ENCODE results near the gene PLXDC2.

PLXDC2 gene

GRCh38 chr10:20048161-20048560, 231.9 kb downstream of the PLXDC2 start:
- DNase-seq (ENCODE audit: low spot score), result no peak

GRCh38 chr10:20058135-20058534, 241.9 kb downstream of the PLXDC2 start:
- no peak for DNase-seq (ENCODE audit: low spot score)

GRCh38 chr10:20059084-20059835, 243.0 kb downstream of the PLXDC2 start:
- DNase-seq (ENCODE audit: low spot score), result no peak

- DNase-seq (ENCODE audit: low spot score), result no peak
Observed at GRCh38 chr10:20065814-20066213, 249.6 kb downstream of the PLXDC2 start.

GRCh38 chr10:20073167-20073566, 256.9 kb downstream of the PLXDC2 start:
- no peak for DNase-seq (ENCODE audit: low spot score)

GRCh38 chr10:20075713-20076112, 259.5 kb downstream of the PLXDC2 start:
- DNase-seq (ENCODE audit: low spot score), result no peak

GRCh38 chr10:20084451-20084850, 268.2 kb downstream of the PLXDC2 start:
- no peak for DNase-seq (ENCODE audit: low spot score)

GRCh38 chr10:20085115-20085514, 268.9 kb downstream of the PLXDC2 start:
- DNase-seq (ENCODE audit: low spot score), result no peak

- DNase-seq (ENCODE audit: low spot score), result no peak
Observed at GRCh38 chr10:20087353-20087752, 271.1 kb downstream of the PLXDC2 start.

GRCh38 chr10:20088061-20088701, 271.9 kb downstream of the PLXDC2 start:
- DNase-seq (ENCODE audit: low spot score), result no peak

GRCh38 chr10:20089879-20090278, 273.6 kb downstream of the PLXDC2 start:
- DNase-seq (ENCODE audit: low spot score), result no peak

- DNase-seq (ENCODE audit: low spot score), result no peak
Observed at GRCh38 chr10:20090831-20091230, 274.6 kb downstream of the PLXDC2 start.

GRCh38 chr10:20091698-20092097, 275.5 kb downstream of the PLXDC2 start:
- no peak for DNase-seq (ENCODE audit: low spot score)

GRCh38 chr10:20093600-20093999, 277.4 kb downstream of the PLXDC2 start:
- DNase-seq (ENCODE audit: low spot score), result no peak

GRCh38 chr10:20094226-20094976, 278.2 kb downstream of the PLXDC2 start:
- no peak for DNase-seq (ENCODE audit: low spot score)

- DNase-seq (ENCODE audit: low spot score), result no peak
Observed at GRCh38 chr10:20100171-20100570, 283.9 kb downstream of the PLXDC2 start.

- DNase-seq (ENCODE audit: low spot score), result no peak
Observed at GRCh38 chr10:20105236-20105635, 289.0 kb downstream of the PLXDC2 start.

- DNase-seq (ENCODE audit: low spot score), result no peak
Observed at GRCh38 chr10:20105931-20106330, 289.7 kb downstream of the PLXDC2 start.

- DNase-seq (ENCODE audit: low spot score), result no peak
Observed at GRCh38 chr10:20108021-20108420, 291.8 kb downstream of the PLXDC2 start.

- DNase-seq (ENCODE audit: low spot score), result no peak
Observed at GRCh38 chr10:20109613-20110012, 293.4 kb downstream of the PLXDC2 start.

- DNase-seq (ENCODE audit: low spot score), result no peak
Observed at GRCh38 chr10:20110125-20111100, 294.2 kb downstream of the PLXDC2 start.

- DNase-seq (ENCODE audit: low spot score), result no peak
Observed at GRCh38 chr10:20114179-20114578, 297.9 kb downstream of the PLXDC2 start.
